HEK293T (cell line): ENCODE data around the gene SGO2.

Experiments
- FOXA1 ChIP-seq: fragments of 450-650 bp; IDR thresholded peaks from 2 replicates; pipeline ENCODE4 v1.6.1; 2016; ENCODE audit warnings: mild to moderate bottlenecking
- HDGF ChIP-seq: fragments of 450-650 bp; IDR thresholded peaks from 2 replicates; pipeline ENCODE4 v1.6.1; 2017; ENCODE audit warnings: antibody characterized with exemption, borderline replicate concordance

GRCh38 chr2:200625958-200626363 lies 100.0 kb downstream of the SGO2 start:
- TF ChIP-seq HDGF (no peak), FOXA1 (no peak)
